ENCODE measurements around the gene LRRC3C.

Gene LRRC3C

GRCh38 chr17:39928858-39929645 is 1.5 kb downstream of the LRRC3C start:
- Mint-ChIP-seq H3K27ac (no peak overlapping the region), H3K4me1 (ENCODE audit: low read depth) (peaks cover 30% of the 10 kb centered on the region), H3K9me3 (no peaks in the 10 kb centered on the region), H3K36me3 (ENCODE audit: low read depth) (peaks cover 16% of the 10 kb centered on the region), H3K27me3 (ENCODE audit: low read depth) (no peaks in the 10 kb centered on the region), H3K4me3 (no peak overlapping the region)
- DNase-seq (ENCODE audit: low spot score) = no peak

- Mint-ChIP-seq H3K36me3 (ENCODE audit: low read depth) (peaks cover 8% of the 10 kb centered on the region), H3K9me3 (no peaks in the 10 kb centered on the region), H3K4me1 (ENCODE audit: low read depth) (peaks cover 23% of the 10 kb centered on the region), H3K4me3 (no peak overlapping the region), H3K27ac (no peak overlapping the region), H3K27me3 (ENCODE audit: low read depth) (no peaks in the 10 kb centered on the region)
- DNase-seq (ENCODE audit: low spot score) = no peak
Observed at GRCh38 chr17:39929646-39930407, 2.3 kb downstream of the LRRC3C start.

GRCh38 chr17:39933912-39934311 is 6.4 kb downstream of the LRRC3C start:
- Mint-ChIP-seq H3K9me3 (no peaks in the 10 kb centered on the region), H3K4me3 (no peak overlapping the region), H3K4me1 (ENCODE audit: low read depth) (no peaks in the 10 kb centered on the region), H3K36me3 (ENCODE audit: low read depth) (no peaks in the 10 kb centered on the region), H3K27me3 (ENCODE audit: low read depth) (no peaks in the 10 kb centered on the region), H3K27ac (no peak overlapping the region)
- DNase-seq (ENCODE audit: low spot score) = no peak

- Mint-ChIP-seq H3K27ac (no peak overlapping the region), H3K36me3 (ENCODE audit: low read depth) (no peaks in the 10 kb centered on the region), H3K27me3 (ENCODE audit: low read depth) (no peaks in the 10 kb centered on the region), H3K4me1 (ENCODE audit: low read depth) (peaks cover 2% of the 10 kb centered on the region), H3K9me3 (no peaks in the 10 kb centered on the region), H3K4me3 (no peak overlapping the region)
- DNase-seq (ENCODE audit: low spot score) = no peak
Observed at GRCh38 chr17:39934324-39934723, 6.8 kb downstream of the LRRC3C start.

- no peak overlapping the region for H3K4me3 Mint-ChIP-seq
- no peaks in the 10 kb centered on the region for H3K27me3 Mint-ChIP-seq (ENCODE audit: low read depth)
- H3K36me3 Mint-ChIP-seq (ENCODE audit: low read depth) = no peaks in the 10 kb centered on the region
- no peaks in the 10 kb centered on the region for H3K9me3 Mint-ChIP-seq
- peaks cover 14% of the 10 kb centered on the region for H3K4me1 Mint-ChIP-seq (ENCODE audit: low read depth)
- H3K27ac Mint-ChIP-seq = no peak overlapping the region
- DNase-seq (ENCODE audit: low spot score) = no peak
Observed at GRCh38 chr17:39935909-39936308, 8.4 kb downstream of the LRRC3C start.

GRCh38 chr17:39937447-39937846 is 9.9 kb downstream of the LRRC3C start:
- H3K4me1 Mint-ChIP-seq (ENCODE audit: low read depth) = peaks cover 16% of the 10 kb centered on the region
- no peaks in the 10 kb centered on the region for H3K36me3 Mint-ChIP-seq (ENCODE audit: low read depth)
- DNase-seq (ENCODE audit: low spot score) = no peak
- no peak overlapping the region for H3K27ac Mint-ChIP-seq
- no peaks in the 10 kb centered on the region for H3K9me3 Mint-ChIP-seq
- no peak overlapping the region for H3K4me3 Mint-ChIP-seq
- no peaks in the 10 kb centered on the region for H3K27me3 Mint-ChIP-seq (ENCODE audit: low read depth)

GRCh38 chr17:39938140-39938869 is 10.8 kb downstream of the LRRC3C start:
- Mint-ChIP-seq H3K9me3 (no peaks in the 10 kb centered on the region), H3K4me3 (no peak overlapping the region), H3K36me3 (ENCODE audit: low read depth) (no peaks in the 10 kb centered on the region), H3K27ac (no peak overlapping the region), H3K4me1 (ENCODE audit: low read depth) (peaks cover 16% of the 10 kb centered on the region), H3K27me3 (ENCODE audit: low read depth) (no peaks in the 10 kb centered on the region)
- no peak for DNase-seq (ENCODE audit: low spot score)

GRCh38 chr17:39939106-39939505 is 11.6 kb downstream of the LRRC3C start:
- Mint-ChIP-seq H3K27me3 (ENCODE audit: low read depth) (no peaks in the 10 kb centered on the region), H3K9me3 (no peaks in the 10 kb centered on the region)

GRCh38 chr17:39939588-39940419 is 12.3 kb downstream of the LRRC3C start:
- H3K36me3 Mint-ChIP-seq (ENCODE audit: low read depth) = no peaks in the 10 kb centered on the region
- peaks cover 16% of the 10 kb centered on the region for H3K4me1 Mint-ChIP-seq (ENCODE audit: low read depth)
- H3K27ac Mint-ChIP-seq = peak overlapping the region; percentile 62

More at GRCh38 chr17:39939106-39939505, 11.6 kb downstream of the LRRC3C start:
- no peak overlapping the region for H3K27ac Mint-ChIP-seq
- DNase-seq (ENCODE audit: low spot score) = no peak
- peaks cover 16% of the 10 kb centered on the region for H3K4me1 Mint-ChIP-seq (ENCODE audit: low read depth)
- H3K4me3 Mint-ChIP-seq = no peak overlapping the region
- no peaks in the 10 kb centered on the region for H3K36me3 Mint-ChIP-seq (ENCODE audit: low read depth)

GRCh38 chr17:39943702-39944392 is 16.3 kb downstream of the LRRC3C start:
- Mint-ChIP-seq H3K9me3 (no peaks in the 10 kb centered on the region), H3K27me3 (ENCODE audit: low read depth) (no peaks in the 10 kb centered on the region), H3K4me3 (no peak overlapping the region), H3K36me3 (ENCODE audit: low read depth) (no peaks in the 10 kb centered on the region), H3K27ac (no peak overlapping the region), H3K4me1 (ENCODE audit: low read depth) (peaks cover 27% of the 10 kb centered on the region)
- no peak for DNase-seq (ENCODE audit: low spot score)

More at GRCh38 chr17:39939588-39940419, 12.3 kb downstream of the LRRC3C start:
- no peaks in the 10 kb centered on the region for H3K9me3 Mint-ChIP-seq
- peak overlapping the region; percentile 38 for H3K4me3 Mint-ChIP-seq
- DNase-seq (ENCODE audit: low spot score) = peak; percentile 73
- H3K27me3 Mint-ChIP-seq (ENCODE audit: low read depth) = no peaks in the 10 kb centered on the region

- Mint-ChIP-seq H3K4me1 (ENCODE audit: low read depth) (peaks cover 27% of the 10 kb centered on the region), H3K27me3 (ENCODE audit: low read depth) (no peaks in the 10 kb centered on the region), H3K9me3 (no peaks in the 10 kb centered on the region), H3K36me3 (ENCODE audit: low read depth) (no peaks in the 10 kb centered on the region), H3K4me3 (no peak overlapping the region), H3K27ac (no peak overlapping the region)
- no peak for DNase-seq (ENCODE audit: low spot score)
Observed at GRCh38 chr17:39944393-39944711, 16.8 kb downstream of the LRRC3C start.

GRCh38 chr17:39946551-39947330 is 19.2 kb downstream of the LRRC3C start:
- Mint-ChIP-seq H3K27ac (no peak overlapping the region), H3K9me3 (no peaks in the 10 kb centered on the region), H3K4me3 (no peak overlapping the region), H3K27me3 (ENCODE audit: low read depth) (peaks cover 3% of the 10 kb centered on the region), H3K4me1 (ENCODE audit: low read depth) (peaks cover 16% of the 10 kb centered on the region), H3K36me3 (ENCODE audit: low read depth) (no peaks in the 10 kb centered on the region)
- DNase-seq (ENCODE audit: low spot score) = no peak
